SJSA1 (cell line): ENCODE measurements around the gene MYO5A. TPM values are rescaled to one million over a fixed set of nuclear protein-coding genes. Genes with fewer than 3 reads are reported as not detected.
"Not testable (repeated sequence)": the region's sequence is repeated elsewhere in the genome, so short reads cannot be mapped to it uniquely, and the experiment has no call there.

Source experiments
- DNase-seq, 2 experiments: peaks; one replicate each; pipeline ENCODE4 v3.0.0-alpha.2; 2015 to 2020; ENCODE audit warnings: low spot score in 2 of 2, low read depth in 1 of 2
- H3K27ac ChIP-seq: fragments of 250-450 bp; sonication (Bioruptor Pico); 2 replicates; pipeline ENCODE4 v1.5.1; 2020; ENCODE audit warnings: mild to moderate bottlenecking, moderate library complexity
- H3K27me3 ChIP-seq: fragments of 250-450 bp; sonication (Bioruptor Pico); replicated peaks from 2 replicates; pipeline ENCODE4 v1.5.1; 2020; ENCODE audit warnings: mild to moderate bottlenecking, moderate library complexity
- H3K36me3 ChIP-seq: fragments of 250-450 bp; sonication (Bioruptor Pico); 2 replicates; pipeline ENCODE4 v1.5.1; 2020; ENCODE audit warnings: mild to moderate bottlenecking
- H3K4me1 ChIP-seq: fragments of 250-450 bp; sonication (Bioruptor Pico); replicated peaks from 2 replicates; pipeline ENCODE4 v1.6.1; 2021; ENCODE audit warnings: mild to moderate bottlenecking
- H3K4me3 ChIP-seq: fragments of 250-450 bp; sonication (Bioruptor Pico); 2 replicates; pipeline ENCODE4 v1.5.1; 2020; ENCODE audit warnings: mild to moderate bottlenecking
- H3K9me3 ChIP-seq: fragments of 250-450 bp; sonication (Bioruptor Pico); replicated peaks from 2 replicates; pipeline ENCODE4 v1.5.1; 2020; ENCODE audit warnings: mild to moderate bottlenecking
- total RNA-seq: library from RNA; depleted of rRNA; stranded (reverse); fragments of >200 nt; shearing (Covaris generic); gene quantifications from 2 replicates; pipeline ENCODE4 v1.2.3, GENCODE V29; 2014

Gene MYO5A
- total RNA-seq, 1 experiment from 2014 or later, result 36.3 TPM

GRCh38 chr15:52427804-52428203 lies 100.9 kb downstream of the MYO5A start:
- Histone ChIP-seq H3K27me3 (no peaks in the 10 kb centered on the region), H3K4me1 (no peaks in the 10 kb centered on the region), H3K27ac (no peak overlapping the region), H3K9me3 (no peaks in the 10 kb centered on the region), H3K4me3 (no peak overlapping the region), H3K36me3 (no peaks in the 10 kb centered on the region)
- DNase-seq, result no peak

DNA sequence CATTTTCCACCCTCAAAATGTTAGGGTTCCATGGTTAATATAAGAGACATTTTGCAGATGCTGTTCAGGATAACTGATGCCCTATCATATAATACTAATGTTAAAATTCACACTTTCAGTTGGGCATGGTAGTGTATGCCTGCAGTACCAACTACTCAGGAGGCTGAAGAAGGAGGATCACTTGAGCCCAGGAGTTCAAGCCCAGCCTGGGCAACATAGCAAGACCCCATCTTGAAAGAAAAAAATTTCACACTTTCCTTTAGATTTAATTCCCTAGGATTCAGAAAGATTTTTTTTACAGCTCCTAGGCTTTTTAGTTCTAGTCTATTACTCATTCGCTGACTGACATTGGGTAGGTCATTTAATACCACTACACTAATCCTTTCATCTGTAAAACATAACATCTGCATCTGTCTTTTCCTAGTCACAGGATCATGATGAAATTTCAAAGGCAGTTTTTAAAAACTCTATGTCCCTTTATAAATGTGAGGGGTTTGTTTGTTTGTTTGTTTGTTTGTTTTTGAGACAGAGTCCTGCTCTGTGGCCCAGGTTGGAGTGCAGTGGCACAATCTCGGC lies 103.7 kb downstream of the MYO5A start:
- no peak overlapping the region for H3K27ac ChIP-seq
- H3K36me3 ChIP-seq, result no peaks in the 10 kb centered on the region
- no peak for DNase-seq
- no peaks in the 10 kb centered on the region for H3K9me3 ChIP-seq
- H3K4me3 ChIP-seq, result no peak overlapping the region
- H3K27me3 ChIP-seq, result no peaks in the 10 kb centered on the region
- peaks cover 7% of the 10 kb centered on the region for H3K4me1 ChIP-seq

GRCh38 chr15:52423852-52424251 lies 104.8 kb downstream of the MYO5A start:
- H3K4me1 ChIP-seq, result peaks cover 7% of the 10 kb centered on the region
- H3K9me3 ChIP-seq, result no peaks in the 10 kb centered on the region
- H3K27me3 ChIP-seq, result no peaks in the 10 kb centered on the region
- H3K4me3 ChIP-seq, result no peak overlapping the region
- DNase-seq, result no peak
- H3K36me3 ChIP-seq, result no peaks in the 10 kb centered on the region
- H3K27ac ChIP-seq, result no peak overlapping the region

- H3K9me3 ChIP-seq, result no peaks in the 10 kb centered on the region
- DNase-seq, result peak in 1 of 2 experiments; percentile 21
- no peaks in the 10 kb centered on the region for H3K27me3 ChIP-seq
- H3K27ac ChIP-seq, result peak overlapping the region; percentile 5; the same call in 1 of the 2 replicates
- no peaks in the 10 kb centered on the region for H3K36me3 ChIP-seq
- H3K4me1 ChIP-seq, result peaks cover 7% of the 10 kb centered on the region
- no peak overlapping the region for H3K4me3 ChIP-seq
These were observed 106.7 kb downstream of the MYO5A start for GRCh38 chr15:52422001-52422400.

GRCh38 chr15:52421029-52421428 lies 107.7 kb downstream of the MYO5A start:
- DNase-seq, result no peak
- Histone ChIP-seq H3K4me3 (no peak overlapping the region), H3K36me3 (no peaks in the 10 kb centered on the region), H3K9me3 (no peaks in the 10 kb centered on the region), H3K27ac (no peak overlapping the region), H3K4me1 (peaks cover 7% of the 10 kb centered on the region), H3K27me3 (no peaks in the 10 kb centered on the region)

DNA sequence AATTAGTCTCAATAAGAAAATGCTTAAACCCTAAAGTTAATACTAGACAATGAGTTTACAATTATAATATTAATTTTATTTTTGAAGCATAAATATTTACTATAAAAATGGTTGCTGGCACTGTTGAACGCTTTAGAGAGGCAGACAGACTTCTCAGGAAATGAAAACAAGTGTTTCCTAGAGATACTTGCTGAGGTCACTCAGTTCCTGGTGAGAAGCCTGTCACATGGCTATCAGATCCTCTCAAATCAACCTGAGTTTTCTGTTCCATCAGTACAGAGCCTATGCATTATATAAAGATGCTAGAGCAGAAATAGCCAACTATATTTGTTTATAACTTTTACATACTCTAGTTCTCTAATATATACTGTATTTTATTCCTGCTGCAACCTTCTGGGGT lies 109.2 kb downstream of the MYO5A start:
- H3K9me3 ChIP-seq, result no peaks in the 10 kb centered on the region
- H3K27me3 ChIP-seq, result no peaks in the 10 kb centered on the region
- H3K4me3 ChIP-seq, result no peak overlapping the region
- DNase-seq, result no peak
- 0 out of 2 replicates have a peak, but pooled peaks cover 3% of the 10 kb centered on the region for H3K36me3 ChIP-seq
- no peak overlapping the region for H3K27ac ChIP-seq
- H3K4me1 ChIP-seq, result peaks cover 7% of the 10 kb centered on the region

DNA sequence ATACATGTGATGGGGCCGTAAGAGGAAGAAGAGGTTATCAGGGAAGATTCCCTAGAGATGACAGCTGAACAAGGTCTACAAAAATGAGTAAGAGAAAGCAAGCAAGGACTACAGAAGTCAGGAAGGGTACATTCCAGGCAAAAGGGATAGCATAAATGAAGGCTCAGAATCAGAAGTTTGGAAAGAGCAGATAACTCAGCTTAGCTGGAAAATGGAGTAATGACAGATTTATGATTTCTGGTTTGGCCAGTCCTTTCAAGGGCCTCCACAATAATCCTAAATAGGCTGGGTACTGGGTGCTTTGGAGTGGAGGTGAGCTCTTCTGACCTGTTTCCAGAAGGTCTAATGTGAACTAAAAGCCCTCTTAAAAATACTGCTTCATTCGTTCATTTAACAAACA lies 110.7 kb downstream of the MYO5A start:
- no peaks in the 10 kb centered on the region for H3K27me3 ChIP-seq
- H3K36me3 ChIP-seq, result 0 out of 2 replicates have a peak, but pooled peaks cover 3% of the 10 kb centered on the region
- H3K4me3 ChIP-seq, result no peak overlapping the region
- H3K9me3 ChIP-seq, result no peaks in the 10 kb centered on the region
- peaks cover 7% of the 10 kb centered on the region for H3K4me1 ChIP-seq
- DNase-seq, result no peak
- H3K27ac ChIP-seq, result no peak overlapping the region

DNA sequence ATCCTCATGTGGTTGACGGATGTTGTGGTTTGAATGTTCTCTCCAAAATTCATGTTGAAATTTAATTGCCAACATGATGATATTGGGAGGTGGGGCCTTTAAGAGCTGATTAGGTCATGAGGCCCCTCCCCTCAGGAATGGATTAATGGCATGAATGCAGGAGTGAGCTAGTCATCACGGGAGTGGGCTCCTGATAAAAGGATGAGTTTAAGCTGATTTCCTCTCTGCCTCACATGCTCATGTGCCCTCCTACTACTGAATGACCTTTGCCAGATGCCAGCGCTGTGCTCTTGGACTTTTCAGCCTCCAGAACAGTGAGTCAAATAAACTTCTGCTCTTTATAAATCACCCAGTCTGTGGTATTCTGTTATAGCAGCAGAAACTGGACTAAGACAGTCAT lies 111.2 kb downstream of the MYO5A start:
- H3K9me3 ChIP-seq, result no peaks in the 10 kb centered on the region
- DNase-seq, result no peak
- no peak overlapping the region for H3K4me3 ChIP-seq
- no peak overlapping the region for H3K27ac ChIP-seq
- H3K27me3 ChIP-seq, result no peaks in the 10 kb centered on the region
- H3K36me3 ChIP-seq, result 0 out of 2 replicates have a peak, but pooled peaks cover 3% of the 10 kb centered on the region
- H3K4me1 ChIP-seq, result peaks cover 7% of the 10 kb centered on the region

- not testable (repeated sequence) for H3K4me1 ChIP-seq
These were observed 112.1 kb downstream of the MYO5A start for GRCh38 chr15:52416566-52416965.

DNA sequence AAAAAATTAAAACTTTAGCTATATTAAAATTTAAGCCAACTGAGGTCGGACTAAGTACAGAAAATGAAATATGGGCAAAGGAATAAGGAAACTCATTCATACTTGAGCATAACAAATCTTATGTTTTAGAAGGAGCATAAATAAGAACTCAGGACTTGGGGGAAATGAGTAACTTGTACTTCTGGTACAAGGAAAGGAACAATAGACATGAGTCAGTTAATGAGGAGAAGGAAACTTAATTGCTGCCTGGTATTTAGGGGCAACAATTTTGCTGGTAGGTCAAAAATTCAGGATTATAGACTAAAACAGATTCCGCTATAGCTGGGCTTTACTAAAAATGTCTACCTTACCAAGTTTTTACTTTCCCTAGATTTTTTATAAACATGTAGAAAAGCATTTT lies 113.1 kb downstream of the MYO5A start:
- Histone ChIP-seq H3K27ac (no peak overlapping the region), H3K9me3 (no peaks in the 10 kb centered on the region), H3K4me1 (no peaks in the 10 kb centered on the region), H3K36me3 (0 out of 2 replicates have a peak, but pooled peaks cover 3% of the 10 kb centered on the region), H3K27me3 (no peaks in the 10 kb centered on the region), H3K4me3 (no peak overlapping the region)
- no peak for DNase-seq

More at GRCh38 chr15:52416566-52416965, 112.1 kb downstream of the MYO5A start:
- not testable (repeated sequence) for H3K36me3 ChIP-seq, H3K27ac ChIP-seq, H3K27me3 ChIP-seq, DNase-seq, H3K4me3 ChIP-seq, H3K9me3 ChIP-seq

DNA sequence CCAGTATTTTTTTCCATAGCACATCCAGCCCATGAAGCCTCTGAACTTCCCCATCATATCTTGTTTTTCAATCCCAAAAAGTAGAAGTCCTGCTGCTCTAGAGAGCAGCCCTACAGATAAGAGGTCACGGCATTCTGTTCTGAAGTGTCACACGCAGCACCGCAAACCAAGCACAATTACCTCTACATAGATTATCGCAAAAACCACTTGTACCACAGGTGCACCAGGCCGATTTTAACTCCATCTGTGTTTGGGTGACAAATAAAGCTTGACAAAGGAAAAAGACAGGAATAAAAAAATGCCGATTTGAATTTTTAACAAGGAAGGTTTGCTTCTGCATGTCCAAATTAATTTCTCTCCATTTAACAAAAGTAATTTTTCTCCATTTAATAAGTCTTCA lies 113.7 kb downstream of the MYO5A start:
- H3K9me3 ChIP-seq, result no peaks in the 10 kb centered on the region
- no peaks in the 10 kb centered on the region for H3K4me1 ChIP-seq
- H3K4me3 ChIP-seq, result no peak overlapping the region
- no peak for DNase-seq
- H3K27ac ChIP-seq, result no peak overlapping the region
- H3K36me3 ChIP-seq, result 0 out of 2 replicates have a peak, but pooled peaks cover 3% of the 10 kb centered on the region
- no peaks in the 10 kb centered on the region for H3K27me3 ChIP-seq

GRCh38 chr15:52408823-52409222 lies 119.9 kb downstream of the MYO5A start:
- H3K4me1 ChIP-seq, result no peaks in the 10 kb centered on the region
- 0 out of 2 replicates have a peak, but pooled peaks cover 2% of the 10 kb centered on the region for H3K36me3 ChIP-seq
- no peaks in the 10 kb centered on the region for H3K9me3 ChIP-seq
- no peaks in the 10 kb centered on the region for H3K27me3 ChIP-seq
- no peak overlapping the region for H3K27ac ChIP-seq
- DNase-seq, result no peak
- no peak overlapping the region for H3K4me3 ChIP-seq

DNA sequence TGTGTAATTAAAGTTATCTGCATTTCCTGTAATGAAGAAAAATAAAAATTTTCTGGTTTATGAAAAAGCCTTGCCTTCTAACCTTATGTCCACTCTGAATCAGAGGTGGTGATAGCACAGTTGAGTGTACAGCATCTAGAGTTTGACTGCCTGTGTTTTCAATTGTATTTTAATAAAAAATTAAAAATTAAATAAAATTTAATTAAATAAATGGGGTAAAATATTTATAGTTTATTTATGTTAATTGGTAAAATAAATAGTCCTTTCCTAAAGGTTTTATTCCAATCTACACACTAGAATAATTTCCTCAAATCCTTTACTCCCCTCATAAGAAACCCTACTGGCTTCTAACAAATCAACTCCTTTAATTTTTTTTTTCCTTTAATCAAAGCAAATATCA lies 121.3 kb downstream of the MYO5A start:
- Histone ChIP-seq H3K36me3 (0 out of 2 replicates have a peak, but pooled peaks cover 2% of the 10 kb centered on the region), H3K27me3 (no peaks in the 10 kb centered on the region), H3K27ac (no peak overlapping the region), H3K4me1 (no peaks in the 10 kb centered on the region), H3K9me3 (no peaks in the 10 kb centered on the region), H3K4me3 (no peak overlapping the region)
- no peak for DNase-seq

- DNase-seq, result no peak
- H3K27ac ChIP-seq, result no peak overlapping the region
- H3K9me3 ChIP-seq, result no peaks in the 10 kb centered on the region
- no peak overlapping the region for H3K4me3 ChIP-seq
- H3K36me3 ChIP-seq, result 0 out of 2 replicates have a peak, but pooled peaks cover 2% of the 10 kb centered on the region
- H3K4me1 ChIP-seq, result no peaks in the 10 kb centered on the region
- no peaks in the 10 kb centered on the region for H3K27me3 ChIP-seq
These were observed 122.1 kb downstream of the MYO5A start for GRCh38 chr15:52406601-52407000.

DNA sequence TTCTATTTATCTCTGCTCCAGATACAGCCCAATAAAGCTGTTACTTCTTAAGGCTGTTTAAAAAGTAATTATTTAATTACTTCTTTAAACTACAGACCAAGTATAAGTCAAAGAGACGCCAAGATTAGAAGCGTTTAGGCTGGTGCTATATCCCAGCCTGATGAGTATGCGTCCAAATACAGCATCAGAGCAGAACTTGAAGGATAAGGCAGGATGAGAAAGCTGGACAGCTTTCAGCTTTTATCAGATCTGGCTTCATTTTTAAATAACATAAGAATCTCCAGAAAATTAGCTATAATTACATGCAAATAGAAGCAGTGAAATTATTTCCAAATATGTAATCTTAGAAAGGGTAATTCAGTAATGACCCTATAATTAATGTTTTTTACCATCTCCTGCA lies 122.8 kb downstream of the MYO5A start:
- Histone ChIP-seq H3K4me1 (no peaks in the 10 kb centered on the region), H3K27me3 (no peaks in the 10 kb centered on the region), H3K27ac (no peak overlapping the region), H3K36me3 (0 out of 2 replicates have a peak, but pooled peaks cover 2% of the 10 kb centered on the region), H3K9me3 (no peaks in the 10 kb centered on the region), H3K4me3 (no peak overlapping the region)
- DNase-seq, result no peak
